AG09309 (cell line): Measurements from ENCODE around the gene VAPA.

ENCODE experiments used
- DNase-seq: peaks from one replicate; pipeline ENCODE4 v3.0.0-alpha.2; 2010; ENCODE audit warnings: low read depth
- H3K4me3 ChIP-seq: 2 replicates; pipeline ENCODE4 v1.5.1; 2011; ENCODE audit warnings: mild to moderate bottlenecking, low read depth, low read length, moderate library complexity; ENCODE audit not compliant: control insufficient read depth
- TF ChIP-seq, protein P1 (sequence below): IDR thresholded peaks from 2 replicates; pipeline ENCODE4 v1.5.1; 2011; ENCODE audit warnings: mild to moderate bottlenecking, low read depth, low read length, inconsistent platforms; ENCODE audit not compliant: insufficient read depth, control insufficient read depth; ENCODE audit errors: missing control alignments

VAPA gene

DNA sequence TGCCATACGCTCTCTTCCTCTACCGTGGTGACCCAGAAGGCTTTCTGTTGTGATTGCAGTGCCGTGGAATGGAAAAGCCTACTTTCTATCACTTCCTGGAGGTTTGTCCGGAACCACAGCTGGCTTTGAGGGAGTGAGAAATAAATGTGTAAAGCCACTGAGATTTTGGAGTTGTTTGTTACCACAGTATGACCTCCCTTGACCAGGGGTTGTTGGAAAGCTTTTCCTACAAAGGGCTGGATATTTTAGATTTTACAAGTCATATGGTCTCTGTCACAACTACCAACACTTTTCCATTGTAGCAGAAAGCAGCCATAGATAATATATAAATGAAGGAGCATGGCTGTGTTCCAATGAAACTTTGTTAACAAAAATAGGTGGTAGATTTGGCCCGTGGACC is 70.3 kb downstream of the VAPA start:
- no peak for DNase-seq
- TF ChIP-seq, protein P1, sequence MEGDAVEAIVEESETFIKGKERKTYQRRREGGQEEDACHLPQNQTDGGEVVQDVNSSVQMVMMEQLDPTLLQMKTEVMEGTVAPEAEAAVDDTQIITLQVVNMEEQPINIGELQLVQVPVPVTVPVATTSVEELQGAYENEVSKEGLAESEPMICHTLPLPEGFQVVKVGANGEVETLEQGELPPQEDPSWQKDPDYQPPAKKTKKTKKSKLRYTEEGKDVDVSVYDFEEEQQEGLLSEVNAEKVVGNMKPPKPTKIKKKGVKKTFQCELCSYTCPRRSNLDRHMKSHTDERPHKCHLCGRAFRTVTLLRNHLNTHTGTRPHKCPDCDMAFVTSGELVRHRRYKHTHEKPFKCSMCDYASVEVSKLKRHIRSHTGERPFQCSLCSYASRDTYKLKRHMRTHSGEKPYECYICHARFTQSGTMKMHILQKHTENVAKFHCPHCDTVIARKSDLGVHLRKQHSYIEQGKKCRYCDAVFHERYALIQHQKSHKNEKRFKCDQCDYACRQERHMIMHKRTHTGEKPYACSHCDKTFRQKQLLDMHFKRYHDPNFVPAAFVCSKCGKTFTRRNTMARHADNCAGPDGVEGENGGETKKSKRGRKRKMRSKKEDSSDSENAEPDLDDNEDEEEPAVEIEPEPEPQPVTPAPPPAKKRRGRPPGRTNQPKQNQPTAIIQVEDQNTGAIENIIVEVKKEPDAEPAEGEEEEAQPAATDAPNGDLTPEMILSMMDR: no peak
- H3K4me3 ChIP-seq: no peak overlapping the region

DNA sequence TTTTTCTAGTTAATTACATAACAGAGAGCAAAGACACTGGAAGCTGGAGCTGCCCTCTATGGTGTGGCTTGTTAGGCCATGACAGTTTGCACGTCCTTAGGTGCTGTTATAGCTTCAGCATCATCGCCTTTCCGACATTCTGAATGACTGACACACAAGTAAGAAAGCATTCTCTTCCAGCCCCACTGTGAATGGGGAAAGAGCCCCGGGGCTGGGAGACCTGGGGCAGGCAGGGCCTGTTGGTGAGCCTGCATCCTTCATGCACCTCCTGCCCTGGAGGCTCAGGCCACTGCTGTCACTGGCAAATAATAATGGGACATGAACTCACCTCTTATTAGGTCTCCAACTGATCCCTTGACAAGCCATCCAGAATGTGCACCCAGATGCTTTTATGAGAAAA is 71.8 kb downstream of the VAPA start:
- no peak for DNase-seq
- TF ChIP-seq, protein P1: no peak
- no peak overlapping the region for H3K4me3 ChIP-seq

DNA sequence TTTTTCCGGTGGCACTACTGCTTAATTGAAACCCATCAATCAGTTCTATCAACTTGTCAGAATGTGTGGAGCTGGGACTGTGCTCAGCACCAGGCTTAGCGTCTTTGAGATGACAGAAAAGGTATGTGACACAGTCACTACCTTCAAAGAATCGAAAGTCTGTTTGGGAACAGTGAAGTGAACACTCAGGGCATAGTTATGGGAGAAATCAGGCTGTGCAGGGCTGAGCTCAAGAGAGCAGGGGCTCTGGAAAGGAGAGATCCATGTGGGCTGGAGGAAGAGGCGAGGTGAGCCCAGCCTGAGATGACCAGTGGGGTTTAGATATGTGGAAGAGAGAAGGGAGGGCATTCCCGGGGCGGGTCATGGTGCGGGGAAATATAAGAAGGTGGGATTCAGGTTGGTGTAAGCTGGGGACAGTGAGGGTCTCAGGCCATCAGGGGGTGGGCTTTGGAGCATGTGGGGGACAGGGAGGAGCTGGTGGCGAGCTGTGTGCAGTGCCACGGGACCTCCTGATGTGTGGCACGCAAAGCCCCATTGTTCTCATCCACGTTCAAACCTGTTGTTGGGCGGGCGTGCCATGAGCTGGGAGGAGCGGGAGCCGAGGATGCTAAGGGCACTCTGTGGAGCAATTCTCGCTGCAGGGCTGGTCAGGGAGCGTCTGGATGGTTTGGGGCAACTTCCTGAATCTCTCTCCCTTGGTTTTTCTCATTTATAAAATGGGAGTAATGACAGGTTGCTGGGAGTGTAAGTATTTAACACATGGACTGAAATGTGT is 72.5 kb downstream of the VAPA start:
- H3K4me3 ChIP-seq: no peak overlapping the region
- TF ChIP-seq, protein P1: no peak
- no peak for DNase-seq

DNA sequence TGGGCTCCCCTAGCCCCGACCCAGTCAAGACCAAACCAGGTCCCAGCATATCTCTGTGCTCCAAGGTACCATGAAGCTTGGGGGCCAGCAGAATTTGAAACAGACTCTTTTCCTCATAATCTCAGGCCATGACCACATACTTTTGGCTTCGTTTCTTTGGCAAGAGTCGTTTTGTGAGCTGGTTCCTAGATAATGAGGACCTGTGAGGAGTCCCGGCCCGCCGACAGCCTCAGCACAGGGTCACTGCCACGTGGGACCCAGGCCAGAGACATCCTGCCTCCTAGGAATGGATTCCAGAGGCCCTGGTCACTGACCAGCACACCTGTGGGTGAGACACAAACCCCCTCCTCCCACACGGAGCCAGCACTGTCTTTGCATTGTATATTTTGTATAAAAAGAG is 73.5 kb downstream of the VAPA start:
- TF ChIP-seq, protein P1: no peak
- H3K4me3 ChIP-seq: no peak overlapping the region
- DNase-seq: no peak

DNA sequence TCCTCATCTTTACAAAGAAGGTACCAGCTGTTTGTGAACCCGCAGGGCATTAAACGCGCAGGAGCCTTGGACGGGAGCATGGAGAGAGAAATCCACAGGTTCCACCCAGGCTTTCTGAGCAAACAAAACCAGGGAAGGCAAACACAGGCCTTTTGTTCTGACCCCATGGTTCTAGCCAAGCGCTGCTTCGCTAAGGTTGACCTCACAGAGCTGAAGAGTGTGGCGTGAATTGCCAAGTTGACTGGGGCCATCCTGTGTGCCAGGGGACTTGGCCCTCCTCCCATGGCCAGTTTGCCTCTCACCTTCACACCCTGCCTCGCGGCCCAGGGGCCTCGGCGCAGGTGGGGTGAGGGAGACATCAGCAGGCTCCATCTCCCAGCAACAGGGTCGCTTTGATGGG is 74.1 kb downstream of the VAPA start:
- no peak overlapping the region for H3K4me3 ChIP-seq
- DNase-seq: no peak
- TF ChIP-seq, protein P1: no peak

DNA sequence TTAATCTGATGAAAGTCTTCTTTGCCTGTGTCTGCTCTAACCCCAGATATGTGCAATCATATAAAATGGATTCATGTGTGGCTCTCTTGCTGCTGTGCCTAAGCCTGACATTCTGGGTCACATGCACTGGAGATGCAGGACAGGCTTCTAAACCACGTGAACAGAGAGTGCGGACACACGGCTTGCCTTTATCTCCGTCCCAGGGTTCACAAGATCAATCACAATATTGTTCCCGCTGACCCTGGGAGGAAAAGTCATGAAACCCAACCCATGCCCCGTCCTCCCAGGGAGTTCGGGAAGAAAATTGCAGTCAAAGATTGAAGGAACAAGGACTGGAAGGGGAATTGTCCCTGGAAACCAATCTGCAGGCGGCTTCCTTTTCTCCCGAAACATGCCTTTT is 74.8 kb downstream of the VAPA start:
- DNase-seq: no peak
- TF ChIP-seq, protein P1: no peak
- H3K4me3 ChIP-seq: no peak overlapping the region
